ENCODE data around the gene NOP53. TPM values are rescaled to one million over a fixed set of nuclear protein-coding genes. Genes with fewer than 3 reads are reported as not detected.
"Not testable (repeated sequence)": the region's sequence is repeated elsewhere in the genome, so short reads cannot be mapped to it uniquely, and the experiment has no call there.

Gene NOP53
- polyA plus RNA-seq, 1 donor from 2014 or later: 304 TPM

DNA sequence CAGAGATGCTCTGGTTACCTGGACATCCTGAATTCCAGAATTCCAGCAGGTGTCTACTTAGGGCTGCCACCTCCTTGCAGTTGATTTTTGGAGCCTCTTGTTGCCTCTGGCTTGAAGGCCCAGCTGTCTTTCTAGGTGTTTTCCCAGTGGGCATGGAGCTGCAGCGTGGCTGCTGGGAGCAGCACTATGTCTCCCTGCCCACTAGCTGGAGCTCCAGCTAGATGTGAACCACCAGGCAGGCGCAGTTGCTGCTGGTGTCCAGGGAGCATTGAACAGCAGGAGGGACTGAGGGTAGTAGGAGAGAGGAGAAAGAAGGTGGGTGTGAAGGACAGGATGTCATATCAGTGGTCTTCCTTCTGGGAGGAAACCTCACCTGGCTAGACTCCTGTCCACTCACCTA lies 23.3 kb downstream of the NOP53 start:
- Mint-ChIP-seq H3K36me3 (no peaks in the 10 kb centered on the region), H3K4me3 (no peak overlapping the region), H3K27ac (no peak overlapping the region), H3K4me1 (peaks cover 0 to 4% (median 4%) of the 10 kb centered on the region in 3 donors), H3K9me3 (no peaks in the 10 kb centered on the region), H3K27me3 (peaks cover 1% of the 10 kb centered on the region)

DNA sequence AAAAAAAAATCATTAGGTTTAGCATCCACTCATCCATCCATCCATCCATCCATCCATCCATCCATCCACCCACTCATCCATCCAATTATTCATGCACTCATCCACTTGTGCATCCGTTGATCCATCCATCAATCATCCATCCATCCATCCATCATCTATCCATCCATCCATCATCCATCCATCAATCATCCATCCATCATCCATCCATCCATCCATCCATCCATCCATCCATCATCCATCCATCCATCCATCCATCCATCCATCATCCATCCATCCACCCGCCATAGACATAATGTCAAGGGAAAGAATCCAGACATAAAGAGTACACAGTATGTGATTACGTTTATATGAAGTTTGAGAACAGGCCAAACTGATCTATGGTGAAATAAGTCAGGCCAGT lies 24.2 kb downstream of the NOP53 start:
- H3K9me3 Mint-ChIP-seq: no peaks in the 10 kb centered on the region
- peak overlapping the region in 1 of 3 donors; percentile 88 for H3K27ac Mint-ChIP-seq
- H3K4me1 Mint-ChIP-seq: peaks cover 0 to 4% (median 4%) of the 10 kb centered on the region in 3 donors
- no peak overlapping the region for H3K4me3 Mint-ChIP-seq
- H3K36me3 Mint-ChIP-seq: no peaks in the 10 kb centered on the region
- peaks cover 1% of the 10 kb centered on the region for H3K27me3 Mint-ChIP-seq

DNA sequence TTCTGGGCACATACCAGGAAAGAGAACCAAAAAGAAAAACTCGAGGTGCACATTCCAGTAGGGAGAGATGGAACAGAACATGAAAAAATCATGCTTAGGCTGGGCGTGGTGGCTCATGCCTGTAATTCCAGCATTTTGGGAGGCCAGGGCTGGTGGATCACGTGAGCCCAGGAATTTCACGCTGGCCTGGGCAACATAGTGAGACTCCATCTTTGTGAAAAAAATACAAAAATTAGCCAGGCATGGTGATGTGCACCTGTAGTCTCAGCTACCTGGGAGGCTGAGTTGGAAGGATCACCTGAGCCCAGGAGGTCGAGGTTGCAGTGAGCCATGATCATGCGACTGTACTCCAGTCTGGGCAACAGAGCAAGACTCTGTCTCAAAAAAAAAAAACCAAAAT lies 25.9 kb downstream of the NOP53 start:
- not testable (repeated sequence) for H3K4me3 Mint-ChIP-seq, H3K27ac Mint-ChIP-seq, H3K9me3 Mint-ChIP-seq, H3K4me1 Mint-ChIP-seq, H3K27me3 Mint-ChIP-seq, H3K36me3 Mint-ChIP-seq

DNA sequence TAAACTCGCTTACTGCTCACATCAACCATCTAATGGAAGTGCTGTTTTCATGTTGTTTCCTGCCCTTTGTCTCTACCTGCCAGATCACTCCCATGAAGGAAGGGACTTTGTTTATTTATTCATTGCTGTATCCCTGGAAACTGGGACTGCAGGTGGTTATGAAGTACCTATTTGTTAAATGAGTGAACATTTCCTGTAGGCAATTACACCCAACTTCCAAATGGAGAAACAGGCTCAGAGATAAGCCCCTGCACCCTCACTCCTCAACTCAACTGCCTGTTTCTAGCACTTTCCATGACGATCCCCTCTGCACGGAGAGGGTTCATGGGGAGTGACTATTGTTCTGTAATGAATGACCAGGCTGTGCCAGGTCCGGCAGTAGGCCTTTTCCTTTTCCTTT lies 31.2 kb downstream of the NOP53 start:
- Mint-ChIP-seq H3K4me3 (peak overlapping the region in 2 of 4 donors; percentile 42 to 77), H3K36me3 (no peaks in the 10 kb centered on the region), H3K9me3 (no peaks in the 10 kb centered on the region), H3K27ac (no peak overlapping the region), H3K4me1 (peaks cover 8 to 14% (median 9%) of the 10 kb centered on the region in 3 donors), H3K27me3 (peaks cover 1% of the 10 kb centered on the region)

DNA sequence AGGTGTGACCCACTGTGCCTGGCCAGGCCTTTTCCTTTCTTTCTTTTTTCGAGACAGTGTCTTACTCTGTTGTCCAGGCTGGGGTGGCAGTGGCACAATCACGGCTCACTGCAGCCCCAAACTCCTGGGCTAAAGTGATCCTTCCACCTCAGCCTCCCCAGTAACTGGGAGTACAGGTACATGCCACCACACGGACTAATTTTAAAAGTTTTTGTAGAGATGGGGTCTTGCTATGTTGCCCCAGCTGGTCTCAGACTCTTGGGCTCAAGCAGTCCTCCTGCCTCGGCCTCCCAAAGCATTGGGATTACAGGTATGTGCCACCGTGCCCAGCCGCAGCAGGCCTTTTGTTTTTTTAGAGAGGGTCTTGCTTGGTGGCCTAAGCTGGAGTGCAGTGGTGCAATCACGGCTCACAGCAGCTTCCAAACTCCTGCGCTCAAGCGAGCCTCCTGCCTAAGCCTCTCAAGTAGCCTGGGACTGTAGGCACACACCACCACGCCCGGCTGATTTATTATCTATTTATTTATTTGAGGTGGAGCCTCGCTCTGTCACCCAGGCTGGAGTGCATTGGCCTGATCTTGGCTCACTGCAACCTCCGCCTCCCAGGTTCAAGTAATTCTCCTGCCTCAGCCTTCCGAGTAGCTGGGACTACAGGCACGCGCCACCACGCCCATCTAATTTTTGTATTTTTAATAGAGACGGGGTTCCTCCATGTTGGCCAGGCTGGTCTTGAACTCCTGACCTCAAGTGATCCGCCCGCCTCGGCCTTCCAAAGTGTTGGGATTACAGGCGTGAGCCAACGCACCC lies 32.1 kb downstream of the NOP53 start:
- H3K27me3 Mint-ChIP-seq, H3K36me3 Mint-ChIP-seq, H3K9me3 Mint-ChIP-seq: not testable (repeated sequence)
- Mint-ChIP-seq H3K4me1 (peaks cover 8 to 14% (median 9%) of the 10 kb centered on the region in 3 donors), H3K4me3 (peak overlapping the region; percentile 86 to 97 (median 96)), H3K27ac (peak overlapping the region in 2 of 3 donors; percentile 57 to 96)

DNA sequence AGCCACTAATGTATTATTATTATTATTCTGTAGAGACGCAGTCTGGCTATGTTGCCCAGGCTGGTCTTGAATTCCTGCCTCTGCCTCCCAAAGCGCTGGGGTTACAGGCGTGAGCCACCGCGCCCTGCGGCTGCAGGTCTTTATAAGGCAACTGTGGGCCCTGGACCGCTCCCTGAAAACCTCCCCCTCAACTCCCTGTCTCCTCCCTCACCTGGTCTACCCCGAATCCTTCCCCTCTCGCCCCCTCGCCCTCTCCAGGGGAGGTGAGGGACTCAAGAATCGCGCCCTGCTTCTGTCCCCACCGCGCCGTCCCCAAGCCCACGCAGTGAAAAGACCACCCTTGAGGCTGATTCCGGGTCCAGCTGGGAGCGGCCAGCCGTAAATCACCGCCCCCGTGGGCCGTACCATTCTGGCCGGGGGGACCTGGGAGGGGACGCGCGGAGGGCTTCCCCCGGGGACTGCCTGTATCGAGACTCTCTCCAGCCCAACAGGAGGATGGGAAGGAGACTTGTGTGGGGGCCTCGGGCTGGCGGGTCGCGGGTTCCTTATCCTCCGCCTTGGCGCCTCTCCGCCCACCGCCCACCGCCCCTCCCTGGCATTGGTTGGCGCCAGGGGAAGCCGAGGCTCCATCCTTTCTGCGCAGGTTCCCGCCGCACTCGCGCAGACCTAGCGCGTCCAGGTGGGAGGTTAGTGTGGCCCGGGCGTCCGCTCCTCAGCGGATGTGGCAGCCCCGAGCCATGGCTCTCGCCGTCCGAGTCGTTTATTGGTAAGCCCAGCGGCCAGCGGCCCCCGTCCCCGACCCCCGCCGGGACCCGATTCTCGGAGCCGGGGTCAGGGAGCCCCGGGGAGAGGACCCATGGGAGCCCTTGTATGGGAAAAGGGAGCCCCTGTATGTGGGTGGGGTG lies 33.0 kb downstream of the NOP53 start, which contains the start of gene SELENOW:
Gene SELENOW, plus strand, starts transcription at position 655 of the 905 bp plus-strand sequence. Its CDS starts 83 bp downstream, at position 738.
- Mint-ChIP-seq H3K27me3 (no peaks in the 10 kb centered on the region), H3K4me3 (peak within 1 kb of the TSS; percentile 86 to 97 (median 96)), H3K4me1 (peaks cover 8 to 14% (median 9%) of the 10 kb centered on the region in 3 donors), H3K27ac (peak within 1 kb of the TSS; percentile 57 to 96 (median 95)), H3K36me3 (peaks cover 2% of the 10 kb centered on the region), H3K9me3 (no peaks in the 10 kb centered on the region)

DNA sequence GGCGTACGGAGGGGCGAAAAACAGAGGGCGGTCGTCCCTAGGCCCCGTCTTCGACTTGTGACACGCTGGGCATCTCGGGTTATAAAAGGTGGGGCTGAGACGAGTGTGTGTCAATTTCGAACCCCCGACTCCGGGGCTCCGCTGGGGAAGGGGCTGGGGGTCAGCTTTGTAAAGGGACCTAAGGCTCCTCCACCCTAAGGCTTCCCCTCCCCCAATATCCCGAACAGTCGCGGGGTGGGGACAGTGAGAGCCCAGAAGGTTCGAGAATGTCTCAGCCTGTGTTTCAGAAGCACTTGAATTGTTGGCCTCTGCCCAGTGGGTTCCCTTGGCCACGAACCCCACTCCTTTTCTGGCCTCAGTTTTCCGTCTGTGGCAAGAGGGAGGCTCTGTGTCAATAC lies 33.6 kb downstream of the NOP53 start:
- Mint-ChIP-seq H3K4me1 (peaks cover 8 to 16% (median 9%) of the 10 kb centered on the region in 3 donors), H3K27ac (peak overlapping the region; percentile 57 to 96 (median 95)), H3K4me3 (peak overlapping the region; percentile 86 to 97 (median 96)), H3K27me3 (no peaks in the 10 kb centered on the region), H3K9me3 (no peaks in the 10 kb centered on the region), H3K36me3 (peaks cover 2% of the 10 kb centered on the region)

DNA sequence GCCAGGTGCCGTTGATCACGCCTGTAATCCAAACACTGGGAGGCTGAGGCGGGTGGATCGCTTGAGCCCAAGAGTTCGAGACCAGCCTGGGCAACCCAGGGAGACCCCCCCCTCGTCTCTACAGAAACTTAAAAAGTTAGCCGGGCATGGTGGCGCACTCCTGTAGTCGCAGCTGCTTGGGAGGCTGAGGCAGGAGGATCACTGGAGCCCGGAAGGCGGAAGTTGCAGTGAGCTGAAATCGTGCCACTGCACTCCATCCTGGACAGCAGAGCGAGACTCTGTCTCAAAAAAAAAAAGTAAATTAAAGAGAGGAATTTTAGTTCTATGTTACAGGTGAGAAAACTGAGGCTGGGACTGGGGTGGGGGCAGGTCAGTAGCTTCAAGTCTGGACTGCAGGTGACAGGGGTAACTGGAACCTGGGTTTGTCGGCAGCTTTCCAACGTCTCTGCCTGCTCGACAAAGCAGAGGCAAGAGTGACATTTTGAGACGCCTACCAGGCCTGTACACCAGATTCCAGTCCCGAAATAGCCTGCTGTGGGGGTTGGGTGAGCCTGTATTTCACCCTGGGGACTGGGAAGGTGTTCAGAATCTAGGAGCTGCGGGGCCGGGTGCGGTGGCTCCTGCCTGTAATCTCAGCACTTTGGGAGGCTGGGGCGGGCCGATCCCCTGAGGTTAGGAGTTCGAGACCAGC lies 34.3 kb downstream of the NOP53 start:
- no peaks in the 10 kb centered on the region for H3K9me3 Mint-ChIP-seq
- peaks cover 8 to 16% (median 9%) of the 10 kb centered on the region in 3 donors for H3K4me1 Mint-ChIP-seq
- H3K4me3 Mint-ChIP-seq: peak overlapping the region; percentile 86 to 97 (median 96)
- peaks cover 4% of the 10 kb centered on the region for H3K36me3 Mint-ChIP-seq
- no peaks in the 10 kb centered on the region for H3K27me3 Mint-ChIP-seq
- H3K27ac Mint-ChIP-seq: peak overlapping the region; percentile 53 to 95 (median 63)

DNA sequence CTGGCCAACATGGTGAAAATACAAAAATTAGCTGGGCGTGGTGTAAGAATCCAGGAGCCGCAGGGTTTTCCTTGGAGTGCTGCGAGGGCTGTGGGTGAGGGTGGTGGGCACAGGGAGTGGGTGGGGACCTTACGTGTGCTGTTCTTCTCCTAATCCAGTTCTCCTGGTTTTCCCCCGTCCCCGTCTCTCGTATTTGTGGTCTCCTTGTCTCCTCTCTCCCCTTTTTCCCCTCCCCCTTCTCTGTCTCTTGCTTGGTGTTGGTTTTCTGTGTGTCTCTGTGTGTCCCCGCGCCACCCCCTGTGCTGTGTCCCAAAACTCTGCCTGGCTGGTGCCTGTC lies 34.8 kb downstream of the NOP53 start:
- H3K4me1 Mint-ChIP-seq: peaks cover 8 to 16% (median 9%) of the 10 kb centered on the region in 3 donors
- H3K27me3 Mint-ChIP-seq: no peaks in the 10 kb centered on the region
- peak overlapping the region in 3 of 4 donors; percentile 86 to 97 (median 95) for H3K4me3 Mint-ChIP-seq
- no peaks in the 10 kb centered on the region for H3K9me3 Mint-ChIP-seq
- peak overlapping the region in 2 of 3 donors; percentile 63 to 95 for H3K27ac Mint-ChIP-seq
- peaks cover 4% of the 10 kb centered on the region for H3K36me3 Mint-ChIP-seq

DNA sequence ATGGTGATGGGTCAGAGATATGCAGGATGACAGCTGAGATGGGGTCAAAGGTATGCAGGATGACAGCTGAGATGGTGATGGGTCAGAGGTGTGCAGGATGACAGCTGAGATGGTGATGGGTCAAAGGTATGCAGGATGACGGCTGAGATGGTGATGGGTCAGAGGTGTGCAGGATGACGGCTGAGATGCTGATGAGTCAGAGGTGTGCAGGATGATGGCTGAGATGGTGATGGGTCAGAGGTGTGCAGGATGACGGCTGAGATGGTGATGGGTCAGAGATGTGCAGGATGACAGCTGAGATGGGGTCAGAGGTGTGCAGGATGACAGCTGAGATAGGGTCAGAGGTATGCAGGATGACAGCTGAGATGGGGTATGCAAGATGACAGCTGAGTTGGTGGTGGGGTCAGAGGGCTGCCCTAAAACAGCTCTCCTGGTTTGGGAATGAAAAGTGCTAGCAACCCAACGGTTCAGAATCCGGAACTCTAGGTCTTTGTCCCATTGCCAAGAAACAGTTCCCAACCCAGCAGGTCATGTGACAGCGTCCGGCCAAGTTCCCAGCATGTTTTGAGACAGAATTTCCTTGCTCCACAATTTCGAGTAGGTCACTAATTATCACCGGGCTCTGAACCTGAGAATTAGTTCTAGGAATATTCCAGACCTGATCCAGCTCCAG lies 36.4 kb downstream of the NOP53 start:
- H3K9me3 Mint-ChIP-seq: no peaks in the 10 kb centered on the region
- no peaks in the 10 kb centered on the region for H3K27me3 Mint-ChIP-seq
- no peak overlapping the region for H3K27ac Mint-ChIP-seq
- peak overlapping the region in 1 of 4 donors; percentile 72 for H3K4me3 Mint-ChIP-seq
- H3K4me1 Mint-ChIP-seq: peaks cover 4 to 16% (median 9%) of the 10 kb centered on the region in 3 donors
- peaks cover 4% of the 10 kb centered on the region for H3K36me3 Mint-ChIP-seq

DNA sequence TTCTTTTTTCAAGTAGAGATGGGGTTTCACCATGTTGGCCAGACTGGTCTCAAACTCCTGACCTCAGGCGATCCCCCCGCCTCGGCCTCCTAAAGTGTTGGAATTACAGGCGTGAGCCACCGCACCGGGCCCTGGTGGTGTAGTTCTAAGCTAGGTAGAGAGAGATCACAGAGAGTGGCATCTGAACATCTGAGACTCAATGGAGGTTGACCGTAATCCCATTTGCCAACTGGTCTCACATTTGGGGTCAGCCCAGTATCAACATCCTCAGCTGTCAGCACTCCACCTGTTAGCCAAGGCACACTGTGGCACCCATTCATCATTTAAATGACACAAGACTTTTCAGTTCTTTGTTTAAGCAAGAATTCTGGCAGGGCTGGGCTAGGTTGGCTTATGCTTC lies 41.2 kb downstream of the NOP53 start:
- Mint-ChIP-seq H3K9me3 (no peaks in the 10 kb centered on the region), H3K4me1 (peaks cover 0 to 3% (median 2%) of the 10 kb centered on the region in 3 donors), H3K27ac (no peak overlapping the region), H3K4me3 (peak overlapping the region in 1 of 4 donors; percentile 32), H3K27me3 (no peaks in the 10 kb centered on the region), H3K36me3 (peaks cover 4% of the 10 kb centered on the region)

DNA sequence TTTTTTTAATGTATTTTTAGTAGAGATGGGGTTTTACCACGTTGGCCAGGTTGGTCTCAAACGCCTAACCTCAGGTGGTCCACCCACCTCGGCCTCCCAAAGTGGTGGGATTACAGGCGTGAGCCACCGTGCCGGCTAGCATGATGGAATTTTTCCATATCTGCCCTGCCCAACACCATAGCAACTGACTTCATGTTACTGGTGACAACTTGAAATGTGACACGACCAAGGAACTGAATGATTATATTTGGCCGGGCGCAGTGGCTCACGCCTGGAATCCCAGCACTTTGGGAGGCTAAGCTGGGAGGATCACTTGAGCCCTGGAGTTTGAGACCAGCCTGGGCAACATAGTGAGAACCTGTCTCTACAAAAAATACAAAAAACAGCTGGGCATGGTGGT lies 42.0 kb downstream of the NOP53 start:
- H3K36me3 Mint-ChIP-seq, H3K27ac Mint-ChIP-seq, H3K27me3 Mint-ChIP-seq, H3K4me1 Mint-ChIP-seq, H3K4me3 Mint-ChIP-seq, H3K9me3 Mint-ChIP-seq: not testable (repeated sequence)

DNA sequence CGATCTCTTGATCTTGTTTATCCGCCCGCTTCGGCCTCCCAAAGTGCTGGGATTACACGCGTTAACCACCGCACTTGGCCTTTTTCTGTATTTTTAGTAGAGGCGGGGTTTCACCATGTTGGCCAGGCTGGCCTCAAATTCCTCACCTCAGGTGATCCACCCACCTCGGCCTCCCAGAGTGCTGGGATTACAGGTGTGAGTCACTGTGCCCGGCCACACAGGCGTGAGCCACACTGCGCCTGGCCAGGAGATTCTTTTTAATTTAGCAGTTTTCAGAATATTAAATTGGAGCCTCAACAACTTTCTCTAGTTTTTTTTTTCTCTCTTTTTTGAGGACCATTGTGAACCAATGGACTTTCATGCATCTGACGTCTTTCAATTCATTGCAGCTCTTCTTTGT lies 44.5 kb downstream of the NOP53 start:
- not testable (repeated sequence) for H3K36me3 Mint-ChIP-seq, H3K27ac Mint-ChIP-seq, H3K4me3 Mint-ChIP-seq, H3K9me3 Mint-ChIP-seq, H3K4me1 Mint-ChIP-seq, H3K27me3 Mint-ChIP-seq

DNA sequence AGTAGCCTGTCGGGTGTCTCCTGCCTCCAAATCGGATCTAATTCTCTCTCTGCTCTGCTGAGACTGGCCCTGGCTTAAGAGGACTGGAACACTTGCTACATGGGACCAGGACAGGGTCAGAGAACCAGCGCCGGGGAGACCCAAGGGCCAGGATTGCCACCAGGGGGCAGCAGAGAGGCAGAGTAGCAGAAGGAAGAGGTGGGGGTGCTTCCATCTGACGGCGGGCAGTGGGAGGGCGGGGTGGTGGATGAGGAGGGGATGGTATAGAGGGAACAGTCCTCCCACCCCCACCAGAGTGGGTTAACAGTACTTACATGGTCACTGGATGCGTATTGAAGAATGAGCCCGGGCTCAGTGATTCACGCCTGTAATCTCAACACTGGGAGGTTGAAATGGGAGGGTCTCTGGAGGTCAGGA lies 45.1 kb downstream of the NOP53 start:
- Mint-ChIP-seq H3K4me1 (peaks cover 0 to 2% (median 1%) of the 10 kb centered on the region in 3 donors), H3K4me3 (peak overlapping the region in 2 of 4 donors; percentile 33 to 58), H3K9me3 (peaks cover 0 to 6% (median 0%) of the 10 kb centered on the region in 3 donors), H3K36me3 (peaks cover under 1% of the 10 kb centered on the region), H3K27ac (peak overlapping the region in 1 of 3 donors; percentile 31), H3K27me3 (no peaks in the 10 kb centered on the region)

All from IgD-negative memory B cell (primary cell).